PC-9 (cell line): ENCODE results near the gene C6orf136. TPM values are rescaled to one million over a fixed set of nuclear protein-coding genes. Genes with fewer than 3 reads are reported as not detected.
"Not testable (repeated sequence)": the region's sequence is repeated elsewhere in the genome, so short reads cannot be mapped to it uniquely, and the experiment has no call there.

Experiments used
- BruUV-seq: library from RNA; stranded (reverse); fragments of 400-500 nt; replicated peaks from 2 replicates; lab custom pipeline; 2021; lab: Mats Ljungman, UMichigan
- CTCF ChIA-PET: fragments of 300-600 bp; sonication (Branson Sonifier 250); formaldehyde crosslinking; loops from one replicate; lab custom pipeline; 2022; ENCODE audit warnings: antibody characterized with exemption; lab: Charles Lee
- POLR2A ChIA-PET: fragments of 300-600 bp; sonication (Branson Sonifier 250); formaldehyde crosslinking; loops from one replicate; lab custom pipeline; 2022; ENCODE audit warnings: antibody characterized with exemption; ENCODE audit not compliant: unreplicated experiment; lab: Charles Lee
- DNase-seq, 2 experiments: peaks; one replicate each; pipeline versions ENCODE4 v3.0.0 to v3.0.0-alpha.2; 2015 to 2022; ENCODE audit warnings: mixed read lengths in 1 of 2
- H2AFZ ChIP-seq: fragments of 200-600 bp; sonication (generic); 2 replicates; pipeline ENCODE4 v1.8.1; 2017; ENCODE audit warnings: antibody characterized with exemption
- H3F3A ChIP-seq: fragments of 200-600 bp; sonication (generic); 2 replicates; pipeline ENCODE4 v1.8.1; 2017; ENCODE audit warnings: antibody characterized with exemption, mild to moderate bottlenecking, low read depth; ENCODE audit not compliant: insufficient read depth
- H3K27ac ChIP-seq: fragments of 200-600 bp; sonication (generic); 2 replicates; pipeline ENCODE4 v1.6.1; 2016; ENCODE audit warnings: mixed run types
- H3K27me3 ChIP-seq: fragments of 200-600 bp; sonication (generic); 2 replicates; pipeline ENCODE4 v1.6.1; 2016; ENCODE audit warnings: low read depth, mixed run types; ENCODE audit not compliant: insufficient read depth
- H3K36me3 ChIP-seq: fragments of 200-600 bp; sonication (generic); 2 replicates; pipeline ENCODE4 v1.6.1; 2016; ENCODE audit warnings: low read depth, mixed run types
- H3K4me1 ChIP-seq: fragments of 200-600 bp; sonication (generic); replicated peaks from 2 replicates; pipeline ENCODE4 v1.6.1; 2016; ENCODE audit warnings: mixed run types; ENCODE audit not compliant: insufficient read depth
- H3K4me2 ChIP-seq: fragments of 200-600 bp; sonication (generic); 2 replicates; pipeline ENCODE4 v1.6.1; 2017; ENCODE audit warnings: mixed run types
- H3K4me3 ChIP-seq: fragments of 200-600 bp; sonication (generic); 2 replicates; pipeline ENCODE4 v1.6.1; 2016; ENCODE audit warnings: mixed run types
- H3K79me2 ChIP-seq: fragments of 200-600 bp; sonication (generic); 2 replicates; pipeline ENCODE4 v1.6.1; 2017; ENCODE audit warnings: low read depth, mixed run types
- H3K9me2 ChIP-seq: fragments of 200-600 bp; sonication (generic); 2 replicates; pipeline ENCODE4 v1.8.1; 2017; ENCODE audit warnings: mild to moderate bottlenecking; ENCODE audit not compliant: insufficient read depth
- H3K9me3 ChIP-seq: fragments of 200-600 bp; sonication (generic); 2 replicates; pipeline ENCODE4 v1.8.1; 2016; ENCODE audit warnings: low read depth; ENCODE audit not compliant: insufficient read depth
- H4K20me1 ChIP-seq: fragments of 200-600 bp; sonication (generic); 2 replicates; pipeline ENCODE4 v1.8.1; 2017; ENCODE audit not compliant: insufficient read depth
- CTCF ChIP-seq: fragments of 200-600 bp; sonication (generic); conservative IDR thresholded peaks from 2 replicates; pipeline ENCODE4 v1.6.1; 2017; ENCODE audit warnings: mixed run types, antibody characterized with exemption, mild to moderate bottlenecking, moderate library complexity
- EZH2 ChIP-seq: fragments of 200-600 bp; sonication (generic); IDR thresholded peaks from 2 replicates; pipeline ENCODE4 v1.8.0; 2017; ENCODE audit warnings: antibody characterized with exemption, low read depth
- intact Hi-C: fragments of 100-400 bp; cut with micrococcal nuclease; formaldehyde crosslinking; loops from one replicate; pipeline ENCODE4 v1.10.0; 2022; ENCODE audit not compliant: unreplicated experiment
- total RNA-seq: library from RNA; stranded (reverse); gene quantifications from 2 replicates; pipeline ENCODE4 v1.2.3, GENCODE V29; 2021

Gene C6orf136
- total RNA-seq, 1 experiment from 2014 or later: 21.2 TPM

- Histone ChIP-seq H3K27ac (no peak overlapping the region), H3K27me3 (no peaks in the 10 kb centered on the region), H3F3A (peaks cover 15% of the 10 kb centered on the region; the same call in 1 of the 2 replicates), H4K20me1 (no peaks in the 10 kb centered on the region), H3K4me1 (no peaks in the 10 kb centered on the region), H3K36me3 (peaks cover 11% of the 10 kb centered on the region), H3K9me2 (no peaks in the 10 kb centered on the region), H3K79me2 (no peaks in the 10 kb centered on the region), H2AFZ (no peak overlapping the region), H3K4me3 (no peak overlapping the region), H3K4me2 (no peak overlapping the region), H3K9me3 (no peaks in the 10 kb centered on the region)
- TF ChIP-seq EZH2: no peak
- TF ChIP-seq CTCF: no peak
- ChIA-PET POLR2A (interaction anchor here (0.6 kb wide), 1 partner anchor 85 kb away, joined by 3 read pairs; the partner anchor contains the start of gene ABCF1), CTCF (interaction anchor here (0.5 kb wide), 1 partner anchor 459 kb away, joined by 4 read pairs; no protein-coding TSS in a partner anchor)
- no peak for DNase-seq
- intact Hi-C loops: no loop called here
- BruUV-seq: no TSS peak
These were observed 9.6 kb downstream of the C6orf136 start for GRCh38 chr6:30656513-30656912.

- CTCF ChIA-PET: no interaction called here
- no peak overlapping the region for H3K27ac ChIP-seq
- no peak overlapping the region for H3K4me2 ChIP-seq
- no peaks in the 10 kb centered on the region for H3K9me3 ChIP-seq
- H3K36me3 ChIP-seq: peaks cover 16% of the 10 kb centered on the region
- H3F3A ChIP-seq: peaks cover 8% of the 10 kb centered on the region; the same call in 1 of the 2 replicates
- H2AFZ ChIP-seq: no peak overlapping the region
- no peak for TF ChIP-seq EZH2
- no peak for TF ChIP-seq CTCF
- H3K79me2 ChIP-seq: no peaks in the 10 kb centered on the region
- H3K9me2 ChIP-seq: no peaks in the 10 kb centered on the region
- POLR2A ChIA-PET: no interaction called here
- intact Hi-C loops: no loop called here
- no peaks in the 10 kb centered on the region for H3K4me1 ChIP-seq
- no TSS peak for BruUV-seq
- no peaks in the 10 kb centered on the region for H4K20me1 ChIP-seq
- no peak overlapping the region for H3K4me3 ChIP-seq
- DNase-seq: no peak
- no peaks in the 10 kb centered on the region for H3K27me3 ChIP-seq
These were observed 10.5 kb downstream of the C6orf136 start for GRCh38 chr6:30657454-30657853.

- H3K4me1 ChIP-seq, H3F3A ChIP-seq, BruUV-seq, CTCF ChIA-PET, H3K27me3 ChIP-seq, POLR2A ChIA-PET, H3K9me3 ChIP-seq, H3K4me3 ChIP-seq, H3K9me2 ChIP-seq, H3K79me2 ChIP-seq, H3K27ac ChIP-seq, H4K20me1 ChIP-seq, H2AFZ ChIP-seq, intact Hi-C loops, DNase-seq, H3K4me2 ChIP-seq: not testable (repeated sequence)
- H3K36me3 ChIP-seq: peaks cover 17% of the 10 kb centered on the region
These were observed 11.0 kb downstream of the C6orf136 start for GRCh38 chr6:30657922-30658321.
